Astrocyte (in vitro differentiated cells and primary cell): ENCODE data around the gene YWHAB. TPM values are rescaled to one million over a fixed set of nuclear protein-coding genes. Genes with fewer than 3 reads are reported as not detected.
A peak's percentile ranks its signal among the peaks of the same experiment; 100 is the strongest.

Experiments used
- DNase-seq: peaks from one replicate; pipeline ENCODE4 v3.0.0-alpha.2; 2010; ENCODE audit warnings: low read depth
- FAIRE-seq: peaks from 2 replicates; lab custom pipeline; 2011; peaks lifted over from hg19 to GRCh38; lab: Jason Lieb, UNC
- H2AFZ ChIP-seq: 2 replicates; pipeline ENCODE4 v1.6.0; 2012; ENCODE audit warnings: low read depth, low read length, inconsistent platforms
- H3K27ac ChIP-seq: 2 replicates; pipeline ENCODE4 v1.5.1; 2011; ENCODE audit warnings: low read depth, low read length, inconsistent platforms
- H3K27me3 ChIP-seq: 2 replicates; pipeline ENCODE4 v1.6.0; 2011; ENCODE audit warnings: low read length, inconsistent platforms; ENCODE audit not compliant: insufficient read depth
- H3K36me3 ChIP-seq: 2 replicates; pipeline ENCODE4 v1.5.1; 2011; ENCODE audit warnings: low read length, inconsistent platforms; ENCODE audit not compliant: insufficient read depth
- H3K4me1 ChIP-seq: 2 replicates; pipeline ENCODE4 v1.5.1; 2011; ENCODE audit warnings: low read length, inconsistent platforms; ENCODE audit not compliant: insufficient read depth
- H3K4me2 ChIP-seq: 2 replicates; pipeline ENCODE4 v1.6.0; 2012; ENCODE audit warnings: low read length, inconsistent platforms
- H3K4me3 ChIP-seq: 2 replicates; pipeline ENCODE4 v1.5.1; 2011; ENCODE audit warnings: low read depth, mild to moderate bottlenecking, low read length, inconsistent platforms; ENCODE audit not compliant: insufficient read depth
- H3K79me2 ChIP-seq: 2 replicates; pipeline ENCODE4 v1.6.0; 2012; ENCODE audit warnings: mild to moderate bottlenecking, low read length, inconsistent platforms; ENCODE audit not compliant: insufficient read depth
- H3K9ac ChIP-seq: 2 replicates; pipeline ENCODE4 v1.6.0; 2012; ENCODE audit warnings: mild to moderate bottlenecking, low read length, inconsistent platforms
- H3K9me3 ChIP-seq: 2 replicates; pipeline ENCODE4 v1.5.1; 2012; ENCODE audit warnings: low read depth, mild to moderate bottlenecking, low read length, inconsistent platforms; ENCODE audit not compliant: insufficient read depth
- H4K20me1 ChIP-seq: 2 replicates; pipeline ENCODE4 v1.6.0; 2012; ENCODE audit warnings: low read length, inconsistent platforms; ENCODE audit not compliant: insufficient read depth
- H3K27ac Mint-ChIP-seq: one replicate; pipeline ENCODE4 v1.8.0; 2021; ENCODE audit warnings: mild to moderate bottlenecking, mixed read lengths; ENCODE audit not compliant: unreplicated experiment
- H3K27me3 Mint-ChIP-seq: one replicate; pipeline ENCODE4 v1.8.0; 2021; ENCODE audit warnings: low read depth, mixed read lengths; ENCODE audit not compliant: unreplicated experiment
- H3K36me3 Mint-ChIP-seq: one replicate; pipeline ENCODE4 v1.8.0; 2021; ENCODE audit warnings: low read depth, mixed read lengths; ENCODE audit not compliant: unreplicated experiment
- H3K4me1 Mint-ChIP-seq: one replicate; pipeline ENCODE4 v1.8.0; 2021; ENCODE audit warnings: low read depth, mixed read lengths; ENCODE audit not compliant: unreplicated experiment
- H3K4me3 Mint-ChIP-seq: one replicate; pipeline ENCODE4 v1.8.0; 2021; ENCODE audit warnings: mild to moderate bottlenecking, moderate library complexity, mixed read lengths; ENCODE audit not compliant: unreplicated experiment
- H3K9me3 Mint-ChIP-seq: one replicate; pipeline ENCODE4 v1.8.0; 2021; ENCODE audit warnings: mild to moderate bottlenecking, mixed read lengths; ENCODE audit not compliant: unreplicated experiment
- CTCF ChIP-seq: IDR thresholded peaks from 2 replicates; pipeline ENCODE4 v1.5.1; 2011; ENCODE audit warnings: low read depth, mild to moderate bottlenecking, inconsistent platforms, low read length, moderate library complexity; ENCODE audit not compliant: insufficient read depth
- EZH2 ChIP-seq: IDR thresholded peaks from 2 replicates; pipeline ENCODE4 v1.6.1; 2012; ENCODE audit warnings: mild to moderate bottlenecking, low read length, inconsistent platforms; ENCODE audit not compliant: insufficient read depth
- total RNA-seq: library from RNA; stranded (reverse); gene quantifications from 2 replicates; pipeline ENCODE4 v1.2.1, GENCODE V29; 2021

The YWHAB gene
- total RNA-seq, 1 donor from 2014 or later, result 236 TPM

GRCh38 chr20:44886828-44887227 is 1.3 kb downstream of the YWHAB start:
- peak overlapping the region; percentile 94 for H3K9ac ChIP-seq
- Mint-ChIP-seq H3K4me3 (peak overlapping the region; percentile 95), H3K9me3 (no peaks in the 10 kb centered on the region), H3K27ac (peak overlapping the region; percentile 97), H3K27me3 (no peaks in the 10 kb centered on the region), H3K36me3 (peaks cover 3% of the 10 kb centered on the region), H3K4me1 (peaks cover 15% of the 10 kb centered on the region)
- no peaks in the 10 kb centered on the region for H3K9me3 ChIP-seq
- peak overlapping the region; percentile 98 for H3K4me2 ChIP-seq
- peaks cover 18% of the 10 kb centered on the region for H3K4me1 ChIP-seq
- peaks cover 57% of the 10 kb centered on the region for H4K20me1 ChIP-seq
- H3K4me3 ChIP-seq, result peak overlapping the region; percentile 95
- no peak for DNase-seq
- H3K27ac ChIP-seq, result no peak overlapping the region
- FAIRE-seq, result no peak
- H2AFZ ChIP-seq, result no peak overlapping the region
- H3K27me3 ChIP-seq, result no peaks in the 10 kb centered on the region
- peaks cover 68% of the 10 kb centered on the region for H3K79me2 ChIP-seq
- H3K36me3 ChIP-seq, result peaks cover 3% of the 10 kb centered on the region
- TF ChIP-seq CTCF, result no peak

- Histone ChIP-seq H3K9ac (peak overlapping the region; percentile 94), H3K27ac (no peak overlapping the region), H3K79me2 (peaks cover 74% of the 10 kb centered on the region), H2AFZ (no peak overlapping the region), H3K4me1 (peaks cover 18% of the 10 kb centered on the region), H3K4me2 (peak overlapping the region; percentile 98), H3K27me3 (no peaks in the 10 kb centered on the region), H3K36me3 (peaks cover 3% of the 10 kb centered on the region), H4K20me1 (peaks cover 63% of the 10 kb centered on the region), H3K9me3 (no peaks in the 10 kb centered on the region), H3K4me3 (peak overlapping the region; percentile 95)
- FAIRE-seq, result no peak
- no peak overlapping the region for H3K27ac Mint-ChIP-seq
- H3K4me3 Mint-ChIP-seq, result peak overlapping the region; percentile 95
- H3K4me1 Mint-ChIP-seq, result peaks cover 19% of the 10 kb centered on the region
- TF ChIP-seq EZH2 (no peak), CTCF (no peak)
- no peak for DNase-seq
- H3K36me3 Mint-ChIP-seq, result peaks cover 7% of the 10 kb centered on the region
- H3K9me3 Mint-ChIP-seq, result no peaks in the 10 kb centered on the region
- H3K27me3 Mint-ChIP-seq, result no peaks in the 10 kb centered on the region
These were observed 2.0 kb downstream of the YWHAB start for GRCh38 chr20:44887466-44887865.

- peaks cover 7% of the 10 kb centered on the region for H3K36me3 Mint-ChIP-seq
- H3K36me3 ChIP-seq, result peaks cover 3% of the 10 kb centered on the region
- H3K4me3 Mint-ChIP-seq, result peak overlapping the region; percentile 95
- H3K4me3 ChIP-seq, result no peak overlapping the region
- no peak for DNase-seq
- no peak overlapping the region for H2AFZ ChIP-seq
- H3K27me3 ChIP-seq, result no peaks in the 10 kb centered on the region
- H3K27ac Mint-ChIP-seq, result no peak overlapping the region
- no peak overlapping the region for H3K27ac ChIP-seq
- H3K4me1 ChIP-seq, result peaks cover 18% of the 10 kb centered on the region
- H3K9me3 ChIP-seq, result no peaks in the 10 kb centered on the region
- H4K20me1 ChIP-seq, result peaks cover 73% of the 10 kb centered on the region
- H3K9ac ChIP-seq, result no peak overlapping the region
- H3K9me3 Mint-ChIP-seq, result no peaks in the 10 kb centered on the region
- TF ChIP-seq EZH2, result no peak
- TF ChIP-seq CTCF, result peak; percentile 30
- peaks cover 84% of the 10 kb centered on the region for H3K79me2 ChIP-seq
- FAIRE-seq, result no peak
- no peaks in the 10 kb centered on the region for H3K27me3 Mint-ChIP-seq
- H3K4me2 ChIP-seq, result peak overlapping the region; percentile 98
- H3K4me1 Mint-ChIP-seq, result peaks cover 19% of the 10 kb centered on the region
These were observed 3.0 kb downstream of the YWHAB start for GRCh38 chr20:44888226-44889103.
